GM21717 (cell line): Measurements from ENCODE around the gene SFXN3.

Experiments
- ATAC-seq: cut with Tn5 transposase; IDR thresholded peaks from one replicate; pipeline ENCODE4 v1.9.1; 2021; ENCODE audit warnings: mild to moderate bottlenecking, moderate library complexity; ENCODE audit not compliant: unreplicated experiment

Gene SFXN3

DNA sequence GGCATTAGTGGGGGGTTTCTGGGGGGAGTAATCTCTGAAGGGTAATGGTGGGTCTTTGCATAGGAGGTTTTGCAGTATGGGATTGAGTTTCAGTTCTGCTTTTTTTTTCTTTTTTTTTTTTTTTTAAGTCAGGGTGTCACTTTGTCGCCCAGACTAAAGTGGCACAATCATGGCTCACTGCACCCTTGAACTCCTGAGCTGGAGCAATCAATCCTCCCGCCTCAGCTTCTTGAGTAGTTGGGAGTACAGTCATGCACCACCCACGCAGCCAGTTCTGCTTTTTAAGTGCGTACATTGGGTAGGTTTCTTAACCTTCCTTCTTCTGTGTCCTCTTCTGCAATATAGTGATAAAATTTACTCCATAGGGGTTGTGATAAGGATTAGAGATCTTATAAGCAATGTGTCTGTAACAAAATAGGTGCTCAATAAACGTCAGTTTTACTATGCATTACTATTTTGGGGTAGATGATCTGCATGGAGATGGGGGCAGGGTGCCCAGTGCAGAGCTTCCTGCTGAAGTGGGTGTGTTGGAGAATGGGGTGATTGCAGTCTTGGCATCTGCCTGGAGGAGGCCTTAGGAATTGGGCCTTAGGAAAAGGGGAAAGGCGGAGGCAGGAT, 40.3 kb downstream of the SFXN3 start:
- ATAC-seq: no peak

DNA sequence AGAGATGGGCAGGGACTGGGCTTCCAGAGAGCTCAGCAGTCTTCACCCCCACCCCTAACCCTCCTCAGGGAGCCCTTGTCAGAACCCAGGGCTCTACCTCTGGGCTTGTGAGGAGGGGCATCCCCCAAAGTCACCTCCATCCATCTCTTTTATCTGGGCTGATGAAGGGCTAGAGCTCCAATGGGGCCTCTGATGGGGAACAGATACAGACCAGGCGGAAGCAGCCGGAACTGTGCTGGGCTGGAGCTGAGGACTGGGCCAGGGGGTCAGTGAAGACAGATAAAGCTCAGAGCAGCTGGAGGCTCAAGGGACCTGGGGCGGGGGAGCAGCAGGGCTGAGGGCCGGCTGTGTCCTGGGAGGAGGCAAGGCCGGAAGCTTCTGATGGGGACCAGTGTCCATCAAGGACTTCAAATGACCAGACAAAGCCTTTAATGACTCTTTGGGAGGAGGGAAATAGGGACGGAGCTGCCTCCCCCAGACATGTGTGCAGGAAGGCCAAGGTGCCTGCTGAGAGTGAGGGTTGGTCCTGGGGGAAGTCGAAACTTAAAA, 40.9 kb downstream of the SFXN3 start:
- no peak for ATAC-seq

DNA sequence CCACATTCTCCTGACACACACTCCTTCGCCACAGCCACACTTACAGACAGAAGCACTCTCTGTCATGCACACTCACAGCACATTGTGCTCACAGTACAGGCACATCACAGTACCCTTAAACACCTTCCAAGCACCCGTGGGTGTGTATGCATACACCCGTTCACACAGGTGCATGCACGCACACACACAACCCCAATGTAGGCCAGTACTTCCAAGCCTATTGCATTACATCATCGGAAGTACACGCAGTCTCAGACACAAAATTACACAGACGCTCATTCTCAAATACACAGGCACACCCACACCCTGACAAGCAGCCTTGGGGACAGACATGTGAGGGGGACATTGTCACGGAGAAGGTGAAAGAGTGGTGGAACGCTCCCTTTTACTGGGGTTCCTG, 41.9 kb downstream of the SFXN3 start:
- ATAC-seq: no peak

DNA sequence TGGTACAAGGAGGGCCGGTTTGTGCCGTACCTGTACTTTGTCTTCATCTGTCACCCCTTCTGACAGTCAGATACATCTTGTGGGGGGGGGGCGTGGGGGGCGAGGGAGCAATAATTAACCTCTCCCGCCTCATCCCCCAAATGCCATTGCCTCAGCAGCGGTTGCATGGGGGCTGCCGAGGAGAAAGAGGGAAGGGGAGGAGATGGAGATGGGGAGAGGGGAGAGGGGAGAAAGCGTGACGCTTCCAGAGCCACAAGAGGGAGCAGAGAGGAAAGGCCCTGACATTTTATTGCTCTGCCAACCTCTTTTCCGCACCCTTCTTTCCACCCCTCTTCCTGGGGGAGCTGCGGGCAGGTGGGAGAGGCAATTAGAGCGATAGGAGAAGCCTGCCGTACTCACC, 42.6 kb downstream of the SFXN3 start:
- ATAC-seq: no peak

DNA sequence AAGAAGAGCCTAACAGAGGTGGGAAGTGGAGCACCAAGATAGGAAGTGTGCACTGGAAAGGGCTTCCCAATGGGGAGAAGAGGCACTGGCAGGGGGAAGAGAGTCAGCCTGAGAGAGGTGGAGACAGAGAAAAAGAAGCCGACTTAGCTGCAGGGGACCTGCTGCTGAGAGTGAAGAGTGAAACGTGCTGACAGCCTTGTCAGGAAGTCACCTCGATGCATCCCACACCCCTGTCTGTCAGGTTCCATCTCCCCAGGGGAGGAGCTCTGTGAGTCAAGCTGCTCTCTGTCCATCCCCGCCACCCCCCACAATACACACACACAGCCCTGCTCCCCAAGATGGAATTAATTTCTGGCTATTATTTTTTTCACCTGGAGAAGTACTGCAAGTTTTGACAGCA, 44.7 kb downstream of the SFXN3 start:
- ATAC-seq: no peak

DNA sequence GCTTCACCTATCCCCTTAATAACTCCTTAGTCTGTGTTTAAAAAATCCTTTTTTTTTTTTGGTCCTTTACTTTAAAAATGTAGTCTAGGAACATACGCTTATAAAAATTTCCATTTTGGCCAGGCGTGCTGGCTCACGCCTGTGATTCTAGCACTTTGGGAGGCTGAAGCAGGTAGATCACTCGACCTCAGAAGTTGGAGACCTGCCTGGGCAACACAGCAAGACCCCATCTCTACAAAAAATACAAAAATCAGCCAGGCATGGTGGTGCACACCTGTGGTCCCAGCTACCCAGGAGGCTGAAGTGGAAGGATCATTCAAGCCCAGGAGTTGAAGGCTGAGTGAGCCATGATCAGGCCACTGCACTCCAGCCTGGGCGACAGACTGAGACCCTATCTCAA, 45.6 kb downstream of the SFXN3 start:
- ATAC-seq: no peak

DNA sequence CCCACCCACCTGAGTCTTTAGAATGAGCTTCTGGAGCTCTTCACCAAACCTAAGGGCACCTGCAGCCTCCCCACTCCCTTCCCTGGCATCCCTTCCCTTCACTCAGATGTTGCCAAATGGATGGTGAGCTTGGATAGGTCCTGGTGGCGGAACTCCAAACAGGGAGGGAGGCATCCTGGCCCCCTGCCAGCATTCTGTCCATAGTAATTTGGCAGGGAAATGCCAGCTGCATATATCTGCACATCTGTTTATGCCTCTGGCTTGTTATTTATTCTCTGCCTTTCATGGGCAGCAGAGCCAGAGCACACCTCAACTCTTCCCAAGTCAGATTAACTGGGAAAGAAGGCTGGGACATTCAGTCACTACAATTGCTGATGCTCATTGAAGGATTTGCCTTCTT, 48.8 kb downstream of the SFXN3 start:
- no peak for ATAC-seq

DNA sequence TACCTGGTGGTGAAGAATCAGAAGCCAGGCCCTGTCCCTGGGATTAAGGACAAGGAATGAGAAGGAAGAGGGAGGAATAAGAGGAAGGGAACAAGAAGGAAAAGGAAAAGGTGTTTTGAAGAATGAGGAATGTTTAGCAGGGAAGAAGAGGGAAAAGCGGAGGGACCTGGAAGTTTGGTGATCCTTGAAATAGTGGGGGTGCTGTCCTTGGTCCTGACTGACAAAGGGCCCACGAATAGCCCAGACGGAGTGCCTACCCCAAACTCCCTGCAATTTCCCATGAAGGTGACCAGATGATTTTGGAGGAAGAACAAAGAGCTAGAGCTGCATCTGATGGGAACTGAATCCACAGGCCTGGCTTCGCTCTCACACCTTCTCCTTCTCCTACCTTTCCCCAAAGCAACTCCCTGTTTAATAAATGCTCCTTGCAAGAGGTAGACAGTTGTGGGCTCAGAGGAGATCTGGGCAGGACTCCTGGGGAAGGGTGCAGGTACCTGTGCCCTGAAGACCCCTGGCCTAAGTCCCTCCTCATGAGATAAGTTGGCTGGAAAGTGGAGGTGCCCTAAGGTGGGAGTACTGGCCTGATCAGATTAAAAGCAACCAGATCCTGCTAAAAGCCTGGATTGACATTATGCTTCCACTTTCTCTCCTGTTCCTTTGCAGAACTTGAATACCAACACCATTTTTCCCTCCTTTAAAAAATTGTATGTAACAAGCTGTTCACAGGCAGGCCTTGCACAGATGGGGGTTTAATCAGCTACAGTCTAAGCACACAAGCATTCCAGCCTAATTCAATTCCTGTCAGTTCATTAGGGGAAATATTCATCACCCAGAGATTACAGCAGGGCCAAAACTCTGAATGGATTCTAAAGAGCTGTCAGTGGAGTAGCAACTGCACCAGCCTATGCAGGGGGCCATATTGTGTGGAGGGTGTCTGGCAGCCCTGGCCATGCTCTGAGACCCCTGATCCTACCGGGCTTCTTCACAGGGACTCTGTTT, 50.2 kb downstream of the SFXN3 start:
- ATAC-seq: no peak

DNA sequence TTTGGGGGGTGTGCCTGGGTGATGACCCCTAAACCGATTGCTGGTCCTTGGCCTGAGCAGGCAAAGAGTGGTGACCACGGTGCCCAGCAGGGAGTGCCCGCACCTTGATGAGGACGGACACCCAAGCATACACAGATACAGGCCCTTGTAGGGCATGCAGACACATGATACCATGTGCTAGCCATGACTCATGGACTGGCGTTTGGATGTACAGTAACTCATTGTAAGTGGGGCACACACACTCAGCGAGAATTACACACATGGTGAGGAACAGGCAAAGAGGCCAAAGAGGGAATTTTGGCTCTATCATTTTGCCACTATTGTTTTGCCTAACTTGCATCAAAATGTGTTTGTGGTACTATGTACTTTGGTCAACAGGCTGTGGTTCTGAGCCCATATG, 54.8 kb downstream of the SFXN3 start:
- ATAC-seq: no peak

DNA sequence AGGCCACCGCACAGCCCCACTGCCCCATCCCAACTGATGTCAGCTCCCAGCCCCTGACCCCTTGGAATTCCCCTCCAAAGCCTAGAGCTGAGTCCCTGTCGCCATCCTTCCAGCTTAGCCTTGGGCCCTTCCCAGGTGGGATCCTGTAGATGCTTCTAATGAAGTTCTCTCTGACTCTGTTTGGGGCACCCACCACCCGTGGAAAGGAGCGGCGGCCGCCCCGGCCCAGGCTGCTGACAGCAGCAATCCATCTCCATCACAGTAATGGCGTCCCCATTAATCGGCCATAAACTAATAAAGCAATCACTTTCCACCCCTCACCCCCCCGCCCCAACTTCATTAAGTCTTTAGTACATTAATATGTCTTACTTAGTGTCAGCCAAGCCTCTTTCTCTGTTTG, 56.3 kb downstream of the SFXN3 start:
- ATAC-seq: no peak

DNA sequence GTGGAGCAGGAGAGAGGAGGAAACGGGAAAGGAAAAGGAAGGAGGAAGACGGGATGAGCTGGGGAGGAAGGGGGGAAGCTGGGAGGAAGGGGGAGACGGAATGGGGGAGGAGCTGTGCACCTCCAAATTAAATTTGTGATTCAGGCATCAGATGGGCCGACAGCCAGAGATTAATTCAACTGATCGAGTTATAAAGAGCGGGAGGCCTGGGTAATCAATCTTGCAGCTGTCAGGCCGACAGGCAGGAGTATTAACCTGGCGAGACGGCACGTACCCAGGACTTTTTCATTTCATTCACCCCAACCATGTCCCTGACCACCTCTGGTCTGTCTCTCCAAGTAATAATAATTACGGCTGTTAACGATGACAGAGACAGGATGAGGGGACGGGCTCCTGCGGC, 56.9 kb downstream of the SFXN3 start:
- no peak for ATAC-seq

DNA sequence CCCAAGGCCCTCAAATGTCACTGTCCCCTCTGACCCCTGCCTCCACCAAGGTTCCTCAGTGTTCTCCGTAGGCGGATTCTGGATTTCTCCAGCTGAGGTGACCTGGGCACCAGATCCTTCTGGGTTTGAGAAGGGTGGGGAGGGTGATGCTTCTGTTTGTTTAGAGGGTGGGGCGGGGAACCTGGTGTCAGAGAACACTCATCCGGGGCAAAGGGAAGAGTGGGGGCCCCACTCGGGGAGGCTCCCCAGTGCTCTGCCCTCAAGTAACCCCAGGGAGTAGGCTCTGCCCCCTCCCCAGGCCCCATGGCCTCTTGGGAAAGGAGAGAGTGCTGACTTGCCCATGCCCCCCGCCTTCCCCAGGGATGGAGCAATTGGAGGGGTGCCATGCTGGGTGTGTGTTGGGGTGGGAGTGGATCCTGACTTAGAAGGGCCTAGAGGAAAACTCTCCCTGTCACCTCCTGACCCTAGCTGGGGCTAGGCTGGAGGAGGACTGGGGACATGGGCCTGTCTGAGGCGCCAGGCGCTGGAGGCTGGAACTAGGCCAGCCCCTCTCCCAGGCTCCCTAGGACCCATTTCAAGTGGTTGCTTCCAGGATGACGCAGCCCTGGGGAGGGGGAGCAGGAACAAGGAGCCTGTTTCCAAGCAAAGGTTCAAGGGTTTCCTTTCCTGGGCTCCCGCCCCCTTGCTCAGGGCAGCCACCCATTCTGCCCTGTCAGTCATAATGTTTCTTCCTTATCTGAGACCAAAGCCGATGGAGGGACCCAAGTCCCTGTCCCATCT, 58.7 kb downstream of the SFXN3 start:
- ATAC-seq: no peak

DNA sequence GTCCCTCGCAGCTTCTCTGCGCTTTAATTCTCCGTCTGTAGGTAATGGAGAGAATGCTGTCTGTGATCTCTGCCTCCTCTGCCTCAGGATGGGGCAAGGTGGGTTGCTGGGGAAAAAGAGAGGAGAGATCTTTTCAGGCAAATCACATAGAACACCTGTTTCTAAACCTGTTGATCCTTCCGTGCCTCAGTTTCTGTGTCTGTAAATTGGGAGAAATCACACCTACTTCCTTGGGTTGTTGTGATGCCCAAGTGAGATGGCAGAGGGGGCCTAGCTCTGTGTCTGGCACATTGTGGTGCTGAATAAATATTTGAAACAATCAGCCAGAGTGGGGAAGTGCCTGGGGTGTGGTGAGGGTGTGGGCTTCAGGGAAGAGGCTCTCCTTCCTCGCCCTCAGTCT, 59.6 kb downstream of the SFXN3 start:
- no peak for ATAC-seq
